Ishikawa (cell line): ENCODE measurements around the gene SEPTIN3.

Source experiments
- RAD21 ChIP-seq: IDR thresholded peaks from 2 replicates; pipeline ENCODE4 v1.6.1; 2012; ENCODE audit warnings: low read depth
- REST ChIP-seq: IDR thresholded peaks from 2 replicates; pipeline ENCODE4 v1.6.1; 2012; ENCODE audit warnings: low read depth, mild to moderate bottlenecking

- TF ChIP-seq REST (no peak), RAD21 (no peak)
Observed at GRCh38 chr22:41992496-41992895, 23.3 kb downstream of the SEPTIN3 start.
